CD4-positive, alpha-beta memory T cell (primary cell): Measurements from ENCODE around the gene FAAP20. TPM values are rescaled to one million over a fixed set of nuclear protein-coding genes. Genes with fewer than 3 reads are reported as not detected.

Source experiments
- CTCF ChIA-PET: fragments of 350-600 bp; sonication (Branson Sonifier 250); formaldehyde crosslinking; loops from one replicate; lab custom pipeline; 2021; ENCODE audit warnings: inconsistent platforms; ENCODE audit not compliant: partially characterized antibody; lab: Charles Lee
- POLR2A ChIA-PET: fragments of 350-600 bp; sonication (Branson Sonifier 250); formaldehyde crosslinking; loops from one replicate; lab custom pipeline; 2021; ENCODE audit not compliant: partially characterized antibody; lab: Charles Lee
- DNase-seq, 5 donors: peaks; one replicate each; pipeline versions ENCODE4 v3.0.0 to v3.0.0-alpha.2; 2020 to 2022; ENCODE audit warnings: mixed read lengths in 1 of 5
- H3K27ac ChIP-seq: one replicate; pipeline ENCODE4 v1.7.0; 2013; ENCODE audit warnings: low read depth, low read length
- H3K27me3 ChIP-seq: 2 replicates; pipeline ENCODE4 v1.7.0; 2013; ENCODE audit warnings: mild to moderate bottlenecking, low read length, moderate library complexity; ENCODE audit not compliant: insufficient read depth
- H3K36me3 ChIP-seq: 2 replicates; pipeline ENCODE4 v1.7.0; 2013; ENCODE audit warnings: mild to moderate bottlenecking, low read length, moderate library complexity; ENCODE audit not compliant: insufficient read depth
- H3K4me1 ChIP-seq: 2 replicates; pipeline ENCODE4 v1.7.0; 2013; ENCODE audit warnings: mild to moderate bottlenecking, low read length, moderate library complexity; ENCODE audit not compliant: insufficient read depth
- H3K4me3 ChIP-seq, 2 donors: one replicate each; pipeline ENCODE4 v1.7.0; 2013; ENCODE audit warnings: low read length in 2 of 2, mild to moderate bottlenecking in 1 of 2
- H3K9me3 ChIP-seq, 2 donors: one replicate each; pipeline ENCODE4 v1.7.0; 2013; ENCODE audit warnings: low read length in 2 of 2, control low read depth in 1 of 2; ENCODE audit not compliant: control insufficient read depth in 1 of 2
- H3K27ac Mint-ChIP-seq, 7 donors: one replicate each; pipeline ENCODE4 v1.8.0; 2020 to 2021; ENCODE audit warnings: mixed read lengths in 7 of 7, mild to moderate bottlenecking in 6 of 7, inconsistent platforms in 3 of 7, moderate library complexity in 3 of 7
- H3K27me3 Mint-ChIP-seq, 2 donors: one replicate each; pipeline ENCODE4 v1.8.0; 2020 to 2021; ENCODE audit warnings: mixed read lengths in 2 of 2
- H3K36me3 Mint-ChIP-seq, 2 donors: one replicate each; pipeline ENCODE4 v1.8.0; 2020 to 2021; ENCODE audit warnings: mixed read lengths in 2 of 2, inconsistent platforms in 1 of 2, mild to moderate bottlenecking in 1 of 2
- H3K4me1 Mint-ChIP-seq, 4 donors: one replicate each; pipeline ENCODE4 v1.8.0; 2020 to 2021; ENCODE audit warnings: mixed read lengths in 4 of 4, mild to moderate bottlenecking in 1 of 4
- H3K4me3 Mint-ChIP-seq, 8 donors: one replicate each; pipeline ENCODE4 v1.8.0; 2020 to 2021; ENCODE audit warnings: mixed read lengths in 8 of 8, mild to moderate bottlenecking in 7 of 8, moderate library complexity in 6 of 8, inconsistent platforms in 3 of 8
- H3K9me3 Mint-ChIP-seq, 8 donors: one replicate each; pipeline ENCODE4 v1.8.0; 2020 to 2021; ENCODE audit warnings: mixed read lengths in 8 of 8, mild to moderate bottlenecking in 5 of 8, inconsistent platforms in 3 of 8, moderate library complexity in 1 of 8
- intact Hi-C: fragments of 100-400 bp; cut with micrococcal nuclease; formaldehyde crosslinking; loops from one replicate; pipeline ENCODE4 v1.15.1; 2023
- polyA plus RNA-seq, 2 donors: library from polyadenylated mRNA; unstranded; fragments of 300-500 nt; fragmentation: Illumina TruSeq; gene quantifications; one replicate each; pipeline ENCODE4 v1.2.3, GENCODE V29; 2021
- total RNA-seq, 2 experiments: library from RNA; stranded (reverse); gene quantifications; one replicate each; pipeline ENCODE4 v1.2.3, GENCODE V29; 2021

FAAP20 gene
- total and polyA plus RNA-seq, 4 experiments from 2014 or later = 38.4 to 58.9 (median 47.5) TPM

DNA sequence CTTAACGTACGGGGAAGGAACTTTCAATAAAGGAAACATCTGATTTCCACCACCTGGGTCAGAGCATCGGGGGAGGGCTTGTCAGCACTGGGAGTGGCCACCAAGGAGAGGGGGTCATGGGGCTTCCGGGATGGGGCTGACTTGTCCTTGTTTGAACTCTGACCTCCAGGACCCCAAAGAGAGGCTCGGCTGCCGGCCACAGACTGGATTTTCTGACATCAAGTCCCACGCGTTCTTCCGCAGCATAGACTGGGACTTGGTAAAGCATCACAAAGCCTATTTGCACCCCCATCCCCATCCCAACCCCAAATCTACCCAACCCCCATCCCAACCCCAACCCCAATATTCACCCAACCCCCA, 19.5 kb downstream of the FAAP20 start:
- ChIA-PET POLR2A (interaction anchor here (1.7 kb wide), 1 partner anchor 20 kb away, joined by 5 read pairs; the partner anchor contains the start of gene FAAP20), CTCF (interaction anchor here (0.7 to 3.0 kb wide), 24 partner anchors 9 to 209 kb away, joined by 3 to 31 read pairs (median 6); partner anchors contain the start of gene FAAP20)
- Histone ChIP-seq H3K4me3 (peak overlapping the region in 1 of 2 donors; percentile 35), H3K27ac (no peak overlapping the region), H3K27me3 (no peaks in the 10 kb centered on the region), H3K4me1 (peaks cover 8% of the 10 kb centered on the region), H3K36me3 (no peaks in the 10 kb centered on the region), H3K9me3 (no peaks in the 10 kb centered on the region)
- H3K27me3 Mint-ChIP-seq = no peaks in the 10 kb centered on the region
- peak overlapping the region; percentile 38 to 85 (median 68) for H3K4me3 Mint-ChIP-seq
- H3K27ac Mint-ChIP-seq = peak overlapping the region in 3 of 7 donors; percentile 46 to 57 (median 47)
- H3K36me3 Mint-ChIP-seq = peaks cover 8 to 28% of the 10 kb centered on the region in 2 donors
- intact Hi-C loops = no loop called here
- H3K4me1 Mint-ChIP-seq = peaks cover 0 to 27% (median 3%) of the 10 kb centered on the region in 4 donors
- H3K9me3 Mint-ChIP-seq = no peaks in the 10 kb centered on the region
- no peak for DNase-seq

DNA sequence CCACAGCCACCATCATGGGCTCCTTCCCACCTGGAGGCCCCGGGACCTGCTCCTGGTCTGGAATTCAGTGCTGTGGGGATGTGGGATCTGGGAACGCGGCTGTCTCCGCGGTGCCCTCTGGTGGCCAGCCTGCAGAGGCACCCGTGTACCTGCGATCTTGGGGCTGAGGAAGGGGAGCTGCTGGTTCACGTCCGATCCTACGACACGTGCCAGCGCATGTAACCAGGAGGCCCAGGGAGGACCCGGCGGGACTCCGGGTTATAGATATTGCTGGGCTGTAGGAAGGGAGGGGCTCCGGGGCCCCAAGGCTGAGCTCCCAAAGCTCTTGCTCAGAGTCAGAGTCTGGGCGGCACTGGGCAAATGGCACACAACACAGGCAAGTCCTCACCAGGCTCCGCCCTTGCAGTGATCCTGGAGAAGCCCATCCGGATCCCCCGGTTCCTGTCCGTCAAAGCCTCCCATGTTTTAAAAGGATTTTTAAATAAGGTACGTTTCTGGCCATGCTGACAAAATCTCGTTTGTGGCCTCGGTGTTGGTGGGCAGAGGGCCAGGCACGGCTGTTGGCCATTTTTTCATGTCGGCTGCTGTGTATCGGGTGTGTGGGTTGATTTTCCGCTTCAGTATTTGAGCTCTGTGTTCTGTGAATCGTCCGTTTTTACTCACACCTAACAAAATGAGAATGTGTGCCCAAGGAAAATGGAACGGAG, 20.1 kb downstream of the FAAP20 start:
- intact Hi-C loops = loop anchor here (1.0 kb wide), 2 partner anchors 42 to 83 kb away; no protein-coding TSS in a partner anchor
- DNase-seq = peak in 4 of 5 donors; percentile 30 to 44 (median 40)
- Mint-ChIP-seq H3K27ac (peak overlapping the region in 3 of 7 donors; percentile 46 to 57 (median 47)), H3K9me3 (no peaks in the 10 kb centered on the region), H3K4me3 (peak overlapping the region; percentile 38 to 85 (median 68)), H3K36me3 (peaks cover 8 to 24% of the 10 kb centered on the region in 2 donors), H3K27me3 (no peaks in the 10 kb centered on the region), H3K4me1 (peaks cover 0 to 27% (median 3%) of the 10 kb centered on the region in 4 donors)
- Histone ChIP-seq H3K4me3 (peak overlapping the region in 1 of 2 donors; percentile 35), H3K4me1 (peaks cover 8% of the 10 kb centered on the region), H3K36me3 (no peaks in the 10 kb centered on the region), H3K27ac (no peak overlapping the region), H3K9me3 (no peaks in the 10 kb centered on the region), H3K27me3 (no peaks in the 10 kb centered on the region)
- ChIA-PET POLR2A (interaction anchor here (0.9 to 1.7 kb wide), 2 partner anchors 20 to 26 kb away, joined by 3 to 5 read pairs; partner anchors contain the start of gene FAAP20), CTCF (interaction anchor here (0.7 to 3.0 kb wide), 26 partner anchors 9 to 217 kb away, joined by 3 to 31 read pairs (median 5); partner anchors contain the start of genes FAAP20, MORN1 and RER1)

DNA sequence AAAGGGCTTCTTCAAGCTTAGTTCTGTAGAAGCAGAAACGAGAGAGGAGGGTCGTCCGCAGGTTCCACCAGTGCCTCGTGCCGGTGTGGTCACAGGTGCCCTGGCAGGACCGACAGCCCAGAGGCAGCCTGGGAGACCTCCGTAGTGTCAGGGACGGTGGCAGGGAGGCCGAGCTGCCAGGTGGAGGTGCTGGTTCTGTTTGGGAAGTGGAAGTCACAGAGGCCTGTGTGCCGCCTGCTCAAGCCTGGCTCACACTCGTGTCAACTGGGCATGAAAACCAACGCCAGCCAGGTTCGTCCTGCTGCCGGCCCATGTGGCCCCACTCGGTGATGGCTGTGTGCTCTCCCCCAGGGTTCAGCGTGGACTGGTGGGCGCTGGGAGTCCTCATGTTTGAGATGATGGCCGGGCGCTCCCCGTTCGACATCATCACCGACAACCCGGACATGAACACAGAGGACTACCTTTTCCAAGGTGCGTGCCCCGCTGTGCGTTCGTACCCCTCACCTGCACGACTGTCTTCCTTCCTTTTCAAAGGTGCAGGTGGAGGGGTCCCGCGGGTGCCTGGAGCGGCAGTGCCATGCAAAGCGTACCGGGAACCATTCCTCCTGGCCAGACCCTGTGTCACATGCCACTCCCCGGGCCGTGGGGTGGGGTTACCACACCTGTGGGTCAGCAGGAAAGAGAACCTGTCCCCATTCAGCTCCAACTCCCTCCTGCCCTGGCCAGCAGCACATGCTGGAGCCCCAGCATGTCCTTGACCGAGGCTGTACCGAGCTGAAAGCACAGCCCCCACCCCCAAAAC, 20.8 kb downstream of the FAAP20 start:
- Mint-ChIP-seq H3K27ac (peak overlapping the region in 2 of 7 donors; percentile 40 to 41), H3K9me3 (no peaks in the 10 kb centered on the region), H3K27me3 (no peaks in the 10 kb centered on the region), H3K4me1 (peaks cover 0 to 27% (median 3%) of the 10 kb centered on the region in 4 donors), H3K36me3 (peaks cover 8 to 22% of the 10 kb centered on the region in 2 donors), H3K4me3 (peak overlapping the region in 1 of 8 donors; percentile 82)
- no peak for DNase-seq
- Histone ChIP-seq H3K27ac (no peak overlapping the region), H3K4me1 (peaks cover 8% of the 10 kb centered on the region), H3K4me3 (no peak overlapping the region), H3K9me3 (no peaks in the 10 kb centered on the region), H3K27me3 (no peaks in the 10 kb centered on the region), H3K36me3 (no peaks in the 10 kb centered on the region)
- ChIA-PET POLR2A (interaction anchor here (0.9 to 1.7 kb wide), 2 partner anchors 21 to 25 kb away, joined by 3 to 5 read pairs; partner anchors contain the start of gene FAAP20), CTCF (interaction anchor here (0.8 to 3.0 kb wide), 21 partner anchors 8 to 218 kb away, joined by 3 to 31 read pairs (median 6); partner anchors contain the start of genes FAAP20, MORN1 and RER1)
- intact Hi-C loops = loop anchor here (1.0 kb wide), 2 partner anchors 41 to 82 kb away; no protein-coding TSS in a partner anchor

- ChIA-PET POLR2A (no interaction called here), CTCF (interaction anchor here (3.0 kb wide), 1 partner anchor 23 kb away, joined by 18 read pairs; the partner anchor contains the start of gene FAAP20)
- no peaks in the 10 kb centered on the region for H3K27me3 Mint-ChIP-seq
- H3K4me3 ChIP-seq = no peak overlapping the region
- H3K4me3 Mint-ChIP-seq = peak overlapping the region in 1 of 8 donors; percentile 71
- peaks cover 8 to 26% of the 10 kb centered on the region in 2 donors for H3K36me3 Mint-ChIP-seq
- no peak for DNase-seq
- H3K9me3 Mint-ChIP-seq = no peaks in the 10 kb centered on the region
- H3K27ac ChIP-seq = no peak overlapping the region
- H3K9me3 ChIP-seq = no peaks in the 10 kb centered on the region
- intact Hi-C loops = no loop called here
- peak overlapping the region in 1 of 7 donors; percentile 40 for H3K27ac Mint-ChIP-seq
- peaks cover 0 to 27% (median 3%) of the 10 kb centered on the region in 4 donors for H3K4me1 Mint-ChIP-seq
- no peaks in the 10 kb centered on the region for H3K27me3 ChIP-seq
- H3K36me3 ChIP-seq = no peaks in the 10 kb centered on the region
- peaks cover 8% of the 10 kb centered on the region for H3K4me1 ChIP-seq
Measured at GRCh38 chr1:2172551-2173146, 21.9 kb downstream of the FAAP20 start.

DNA sequence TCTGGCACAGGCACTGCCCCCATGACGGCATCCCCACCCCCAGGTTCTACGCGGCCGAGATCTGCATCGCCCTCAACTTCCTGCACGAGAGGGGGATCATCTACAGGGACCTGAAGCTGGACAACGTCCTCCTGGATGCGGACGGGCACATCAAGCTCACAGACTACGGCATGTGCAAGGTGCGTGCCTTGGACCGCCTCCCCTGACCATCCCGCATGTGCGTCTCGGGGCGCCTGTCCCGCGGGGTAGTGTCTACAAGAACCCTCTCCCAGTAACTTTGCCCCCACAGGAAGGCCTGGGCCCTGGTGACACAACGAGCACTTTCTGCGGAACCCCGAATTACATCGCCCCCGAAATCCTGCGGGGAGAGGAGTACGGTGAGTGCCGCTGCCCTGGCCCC, 22.6 kb downstream of the FAAP20 start:
- Mint-ChIP-seq H3K9me3 (no peaks in the 10 kb centered on the region), H3K36me3 (peaks cover 8 to 23% of the 10 kb centered on the region in 2 donors), H3K4me3 (no peak overlapping the region), H3K4me1 (peaks cover 0 to 27% (median 3%) of the 10 kb centered on the region in 4 donors), H3K27ac (peak overlapping the region in 1 of 7 donors; percentile 59), H3K27me3 (no peaks in the 10 kb centered on the region)
- no peak overlapping the region for H3K27ac ChIP-seq
- H3K9me3 ChIP-seq = no peaks in the 10 kb centered on the region
- POLR2A ChIA-PET = no interaction called here
- no peaks in the 10 kb centered on the region for H3K27me3 ChIP-seq
- H3K4me1 ChIP-seq = peaks cover 8% of the 10 kb centered on the region
- CTCF ChIA-PET = interaction anchor here (1.0 kb wide), 1 partner anchor 17 kb away, joined by 3 read pairs; no protein-coding TSS in a partner anchor
- no peaks in the 10 kb centered on the region for H3K36me3 ChIP-seq
- no peak for DNase-seq
- no peak overlapping the region for H3K4me3 ChIP-seq
- intact Hi-C loops = no loop called here

- H3K27me3 ChIP-seq = no peaks in the 10 kb centered on the region
- Mint-ChIP-seq H3K4me3 (no peak overlapping the region), H3K4me1 (peaks cover 0 to 21% (median 3%) of the 10 kb centered on the region in 4 donors), H3K9me3 (no peaks in the 10 kb centered on the region), H3K36me3 (peaks cover 8 to 19% of the 10 kb centered on the region in 2 donors), H3K27me3 (no peaks in the 10 kb centered on the region), H3K27ac (peak overlapping the region in 1 of 7 donors; percentile 39)
- ChIA-PET CTCF (no interaction called here), POLR2A (no interaction called here)
- no peaks in the 10 kb centered on the region for H3K9me3 ChIP-seq
- no peaks in the 10 kb centered on the region for H3K36me3 ChIP-seq
- H3K4me3 ChIP-seq = no peak overlapping the region
- H3K27ac ChIP-seq = no peak overlapping the region
- intact Hi-C loops = no loop called here
- no peak for DNase-seq
- peaks cover 8% of the 10 kb centered on the region for H3K4me1 ChIP-seq
Measured at GRCh38 chr1:2170211-2170610, 24.4 kb downstream of the FAAP20 start.
